NCI-H1092 treated with DMSO at 0.1 percent for 48 hours (cell line): ENCODE data around the gene PCIF1.
"Not testable (repeated sequence)": the region's sequence is repeated elsewhere in the genome, so short reads cannot be mapped to it uniquely, and the experiment has no call there.

ENCODE experiments used
- DNase-seq: peaks from one replicate; lab custom pipeline; 2025; lab: John Stamatoyannopoulos, UW

PCIF1 gene

GRCh38 chr20:45994761-45995493 is 60.4 kb downstream of the PCIF1 start:
- DNase-seq = no peak

- DNase-seq = not testable (repeated sequence)
Observed at GRCh38 chr20:45995495-45996097, 61.1 kb downstream of the PCIF1 start.

DNA sequence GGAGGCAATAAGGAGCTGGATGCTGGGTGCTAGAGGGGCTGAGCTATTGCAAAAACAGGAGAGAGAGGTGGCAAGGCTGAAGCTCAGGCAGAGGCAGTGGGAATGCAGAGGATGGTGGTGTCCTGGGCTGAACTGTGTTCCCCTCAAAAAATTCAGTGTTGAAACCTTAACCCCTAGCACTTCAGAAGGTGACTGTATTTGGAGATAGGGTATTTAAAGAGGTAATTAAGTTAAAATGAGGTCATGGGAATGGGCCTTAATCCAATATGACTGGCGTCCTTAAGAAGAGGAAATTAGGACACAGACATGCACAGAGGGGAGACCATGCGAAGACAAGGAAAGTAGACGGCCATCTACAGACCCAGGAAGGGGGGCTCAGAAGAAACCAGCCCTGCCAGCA is 62.7 kb downstream of the PCIF1 start:
- no peak for DNase-seq
